DOHH2 (cell line): ENCODE results near the gene OGDHL.

Experiments
- EZH2phosphoT487 ChIP-seq: fragments of 200-600 bp; sonication (generic); IDR thresholded peaks from 2 replicates; pipeline ENCODE4 v1.6.1; 2017; ENCODE audit warnings: borderline replicate concordance, mild to moderate bottlenecking, antibody characterized with exemption, low read length, moderate library complexity, mixed read lengths
- TF ChIP-seq, protein P1 (sequence below): fragments of 200-600 bp; sonication (generic); IDR thresholded peaks from one replicate; pipeline ENCODE4 v1.5.1; 2014; ENCODE audit warnings: antibody characterized with exemption, mild to moderate bottlenecking, low read depth, low read length; ENCODE audit not compliant: poor library complexity, severe bottlenecking

DNA sequence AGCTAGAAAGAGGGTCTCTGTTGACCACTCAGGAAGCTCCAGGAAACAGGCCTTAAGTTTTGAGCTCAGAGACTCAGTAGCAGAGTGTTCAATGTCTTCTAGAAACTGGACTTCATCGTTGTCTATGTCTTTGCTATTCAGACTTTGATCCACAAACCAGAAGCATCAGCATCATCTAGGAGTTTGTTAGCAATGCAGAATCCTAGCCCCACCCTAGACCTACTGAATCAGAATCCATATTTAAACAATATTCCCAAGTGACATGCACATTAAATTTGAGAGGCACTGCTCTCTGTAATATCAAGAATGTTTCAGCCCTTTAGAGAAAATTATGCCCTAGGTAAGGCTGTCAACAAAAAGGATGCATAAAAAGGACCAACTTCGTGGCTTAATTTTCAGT is 12.9 kb upstream of the OGDHL start:
- TF ChIP-seq, protein P1, sequence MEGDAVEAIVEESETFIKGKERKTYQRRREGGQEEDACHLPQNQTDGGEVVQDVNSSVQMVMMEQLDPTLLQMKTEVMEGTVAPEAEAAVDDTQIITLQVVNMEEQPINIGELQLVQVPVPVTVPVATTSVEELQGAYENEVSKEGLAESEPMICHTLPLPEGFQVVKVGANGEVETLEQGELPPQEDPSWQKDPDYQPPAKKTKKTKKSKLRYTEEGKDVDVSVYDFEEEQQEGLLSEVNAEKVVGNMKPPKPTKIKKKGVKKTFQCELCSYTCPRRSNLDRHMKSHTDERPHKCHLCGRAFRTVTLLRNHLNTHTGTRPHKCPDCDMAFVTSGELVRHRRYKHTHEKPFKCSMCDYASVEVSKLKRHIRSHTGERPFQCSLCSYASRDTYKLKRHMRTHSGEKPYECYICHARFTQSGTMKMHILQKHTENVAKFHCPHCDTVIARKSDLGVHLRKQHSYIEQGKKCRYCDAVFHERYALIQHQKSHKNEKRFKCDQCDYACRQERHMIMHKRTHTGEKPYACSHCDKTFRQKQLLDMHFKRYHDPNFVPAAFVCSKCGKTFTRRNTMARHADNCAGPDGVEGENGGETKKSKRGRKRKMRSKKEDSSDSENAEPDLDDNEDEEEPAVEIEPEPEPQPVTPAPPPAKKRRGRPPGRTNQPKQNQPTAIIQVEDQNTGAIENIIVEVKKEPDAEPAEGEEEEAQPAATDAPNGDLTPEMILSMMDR = no peak
- TF ChIP-seq EZH2phosphoT487 = no peak
